GM12878 (cell line): ENCODE measurements around the gene PQBP1. TPM values are rescaled to one million over a fixed set of nuclear protein-coding genes. Genes with fewer than 3 reads are reported as not detected.

Source experiments
- ATAC-seq: fragments of 200-7000 bp; cut with Tn5 transposase; 3 replicates; pipeline ENCODE4 v1.9.1; 2020; ENCODE audit warnings: mild to moderate bottlenecking, moderate library complexity
- BruUV-seq: library from RNA; stranded (reverse); fragments of 400-500 nt; replicated peaks from 2 replicates; lab custom pipeline; 2021; lab: Mats Ljungman, UMichigan
- CTCF ChIA-PET: fragments of 300-600 bp; sonication (Branson Sonifier 250); formaldehyde crosslinking; extraction: SDS; loops from one replicate; lab custom pipeline; 2021; ENCODE audit warnings: inconsistent platforms; lab: Yijun Ruan, JAX
- POLR2A ChIA-PET: fragments of 350-600 bp; formaldehyde crosslinking; extraction: SDS; loops from one replicate; lab custom pipeline; 2021; ENCODE audit warnings: inconsistent platforms; lab: Charles Lee
- RAD21 ChIA-PET: fragments of 300-600 bp; sonication (Branson Sonifier 250); formaldehyde crosslinking; loops from one replicate; lab custom pipeline; 2023; ENCODE audit warnings: antibody characterized with exemption; ENCODE audit not compliant: unreplicated experiment; lab: Charles Lee
- SMC1A ChIA-PET: fragments of 300-600 bp; sonication (Branson Sonifier 250); formaldehyde crosslinking; loops from one replicate; lab custom pipeline; 2023; ENCODE audit not compliant: unreplicated experiment, uncharacterized antibody; lab: Charles Lee
- DNase-seq: peaks from one replicate; pipeline ENCODE4 v3.0.0-alpha.2; 2011; ENCODE audit warnings: low read depth, low spot score
- FAIRE-seq: peaks from 3 replicates; lab custom pipeline; 2011; peaks lifted over from hg19 to GRCh38; lab: Jason Lieb, UNC
- H2AFZ ChIP-seq: 2 replicates; pipeline ENCODE4 v1.6.0; 2011; ENCODE audit warnings: low read depth, low read length, control low read depth; ENCODE audit not compliant: control insufficient read depth
- H3K27ac ChIP-seq: 2 replicates; pipeline ENCODE4 v1.5.1; 2011; ENCODE audit warnings: control low read depth; ENCODE audit not compliant: control insufficient read depth, insufficient read depth
- H3K27me3 ChIP-seq, 2 experiments: replicated peaks in 1 of 2; 2 replicates each; pipeline versions ENCODE4 v1.6.0 to v1.6.1; 2011; ENCODE audit warnings: low read length in 1 of 2; ENCODE audit not compliant: control insufficient read depth in 2 of 2, insufficient read depth in 2 of 2
- H3K36me3 ChIP-seq, 2 experiments: 2 replicates each; pipeline ENCODE4 v1.5.1; 2011; ENCODE audit warnings: low read length in 1 of 2; ENCODE audit not compliant: control insufficient read depth in 2 of 2, insufficient read depth in 2 of 2
- H3K4me1 ChIP-seq: 2 replicates; pipeline ENCODE4 v1.6.1; 2011; ENCODE audit warnings: mild to moderate bottlenecking, low read length, moderate library complexity, mixed read lengths; ENCODE audit not compliant: control insufficient read depth, insufficient read depth
- H3K4me2 ChIP-seq: 2 replicates; pipeline ENCODE4 v1.6.0; 2011; ENCODE audit warnings: control low read depth; ENCODE audit not compliant: control insufficient read depth, insufficient read depth
- H3K4me3 ChIP-seq: fragments of 200-600 bp; sonication (generic); 2 replicates; pipeline ENCODE4 v1.5.1; 2016
- H3K79me2 ChIP-seq: 2 replicates; pipeline ENCODE4 v1.6.0; 2011; ENCODE audit warnings: low read length; ENCODE audit not compliant: control insufficient read depth, insufficient read depth
- H3K9ac ChIP-seq: 2 replicates; pipeline ENCODE4 v1.8.0; 2011; ENCODE audit warnings: low read length, control low read depth, mixed read lengths; ENCODE audit not compliant: control insufficient read depth, insufficient read depth
- H3K9me3 ChIP-seq: replicated peaks from 3 replicates; pipeline ENCODE4 v1.5.1; 2011; ENCODE audit warnings: mild to moderate bottlenecking, low read length; ENCODE audit not compliant: control insufficient read depth, insufficient read depth
- H4K20me1 ChIP-seq: 2 replicates; pipeline ENCODE4 v1.6.0; 2011; ENCODE audit not compliant: control insufficient read depth, insufficient read depth
- ETV6 ChIP-seq, 2 experiments: fragments of 450-650 bp in 1 of 2; IDR thresholded peaks in 1 of 2; conservative IDR thresholded peaks in 1 of 2; 2 replicates each; pipeline ENCODE4 v1.6.1; 2014; ENCODE audit warnings: antibody characterized with exemption in 1 of 2, borderline replicate concordance in 1 of 2, low read depth in 1 of 2, mild to moderate bottlenecking in 1 of 2, moderate library complexity in 1 of 2
- IRF4 ChIP-seq: IDR thresholded peaks from 2 replicates; pipeline ENCODE4 v1.6.1; 2011; ENCODE audit warnings: low read depth, low read length
- PML ChIP-seq: IDR thresholded peaks from 2 replicates; pipeline ENCODE4 v1.6.1; 2012; ENCODE audit warnings: low read length, inconsistent platforms
- POLR2AphosphoS5 ChIP-seq: IDR thresholded peaks from 2 replicates; pipeline ENCODE4 v1.6.1; 2011; ENCODE audit warnings: mild to moderate bottlenecking, low read length, inconsistent platforms
- RB1 ChIP-seq: fragments of 450-650 bp; formaldehyde crosslinking; IDR thresholded peaks from 2 replicates; pipeline ENCODE4 v1.6.1; 2017; ENCODE audit warnings: mild to moderate bottlenecking, borderline replicate concordance
- ZSCAN29 ChIP-seq: fragments of 450-650 bp; IDR thresholded peaks from 2 replicates; pipeline ENCODE4 v1.6.1; 2017; ENCODE audit warnings: mild to moderate bottlenecking, moderate library complexity
- WGBS: methylation state at CpG from one replicate; pipeline ENCODE4 v1.1.6; 2016; ENCODE audit warnings: low lambda C conversion rate; ENCODE audit not compliant: insufficient replicate concordance, insufficient coverage; ENCODE audit errors: missing lambda C conversion rate; 5-methylcytosine and 5-hydroxymethylcytosine counted together
- in situ Hi-C: fragments of 300-500 bp; cut with MboI; formaldehyde crosslinking; loops from 9 replicates; pipeline ENCODE4 v1.14.3; 2018; ENCODE audit warnings: mixed read lengths
- intact Hi-C: fragments of 100-400 bp; cut with micrococcal nuclease; formaldehyde crosslinking; loops from one replicate; pipeline ENCODE4 v1.14.2; 2022; ENCODE audit not compliant: unreplicated experiment
- polyA plus RNA-seq, 11 experiments: library from polyadenylated mRNA; depleted of rRNA in 4 of 11; unstranded in 6 of 11; stranded (reverse) in 5 of 11; fragments of >200 nt; fragmentation: Nextera tagmentation in 4 of 11; fragmentation: Illumina TruSeq in 1 of 11; extraction: Ambion mirVana in 4 of 11; extraction: Trizol in 1 of 11; gene quantifications; 1 replicate in 1 of 11; 2 replicates in 10 of 11; pipeline versions ENCODE4 v1.2.1 to v1.2.3, GENCODE V29; 2011 to 2016; ENCODE audit warnings: inconsistent platforms in 2 of 11, missing spikeins in 2 of 11, low read depth in 1 of 11
- total RNA-seq, 4 experiments: library from RNA; depleted of rRNA in 3 of 4; stranded (reverse); fragments of >200 nt in 3 of 4; fragmentation: Illumina TruSeq in 1 of 4; extraction: Trizol in 1 of 4; gene quantifications; 2 replicates each; pipeline versions ENCODE4 v1.2.1 to v1.2.3, GENCODE V29; 2013 to 2021
- TF ChIP-seq, protein P1 (sequence below): fragments of 450-650 bp; IDR thresholded peaks from 2 replicates; pipeline ENCODE4 v1.6.1; 2018; ENCODE audit warnings: mild to moderate bottlenecking, low read depth, moderate library complexity; ENCODE audit not compliant: partially characterized antibody

PQBP1 gene
- total and polyA plus RNA-seq, 10 of the 15 experiments (the other 5 are each of a cell fraction or from before 2014, with no cell fraction given), result 12.5 to 74.8 (median 68.5) TPM

DNA sequence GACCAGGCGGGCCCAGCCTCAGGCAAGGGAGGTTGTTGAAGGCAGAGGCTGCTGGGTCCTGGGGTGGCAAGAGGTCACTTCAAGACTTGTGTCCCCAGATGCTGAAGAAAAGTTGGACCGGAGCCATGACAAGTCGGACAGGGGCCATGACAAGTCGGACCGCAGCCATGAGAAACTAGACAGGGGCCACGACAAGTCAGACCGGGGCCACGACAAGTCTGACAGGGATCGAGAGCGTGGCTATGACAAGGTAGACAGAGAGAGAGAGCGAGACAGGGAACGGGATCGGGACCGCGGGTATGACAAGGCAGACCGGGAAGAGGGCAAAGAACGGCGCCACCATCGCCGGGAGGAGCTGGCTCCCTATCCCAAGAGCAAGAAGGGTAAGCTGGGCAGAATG lies 4.4 kb downstream of the PQBP1 start:
- TF ChIP-seq, protein P1, sequence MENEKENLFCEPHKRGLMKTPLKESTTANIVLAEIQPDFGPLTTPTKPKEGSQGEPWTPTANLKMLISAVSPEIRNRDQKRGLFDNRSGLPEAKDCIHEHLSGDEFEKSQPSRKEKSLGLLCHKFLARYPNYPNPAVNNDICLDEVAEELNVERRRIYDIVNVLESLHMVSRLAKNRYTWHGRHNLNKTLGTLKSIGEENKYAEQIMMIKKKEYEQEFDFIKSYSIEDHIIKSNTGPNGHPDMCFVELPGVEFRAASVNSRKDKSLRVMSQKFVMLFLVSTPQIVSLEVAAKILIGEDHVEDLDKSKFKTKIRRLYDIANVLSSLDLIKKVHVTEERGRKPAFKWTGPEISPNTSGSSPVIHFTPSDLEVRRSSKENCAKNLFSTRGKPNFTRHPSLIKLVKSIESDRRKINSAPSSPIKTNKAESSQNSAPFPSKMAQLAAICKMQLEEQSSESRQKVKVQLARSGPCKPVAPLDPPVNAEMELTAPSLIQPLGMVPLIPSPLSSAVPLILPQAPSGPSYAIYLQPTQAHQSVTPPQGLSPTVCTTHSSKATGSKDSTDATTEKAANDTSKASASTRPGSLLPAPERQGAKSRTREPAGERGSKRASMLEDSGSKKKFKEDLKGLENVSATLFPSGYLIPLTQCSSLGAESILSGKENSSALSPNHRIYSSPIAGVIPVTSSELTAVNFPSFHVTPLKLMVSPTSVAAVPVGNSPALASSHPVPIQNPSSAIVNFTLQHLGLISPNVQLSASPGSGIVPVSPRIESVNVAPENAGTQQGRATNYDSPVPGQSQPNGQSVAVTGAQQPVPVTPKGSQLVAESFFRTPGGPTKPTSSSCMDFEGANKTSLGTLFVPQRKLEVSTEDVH, result no peak
- TF ChIP-seq POLR2AphosphoS5, result peak; percentile 41; the same call in 1 of the 2 replicates
- POLR2A ChIA-PET, result no interaction called here
- no peaks in the 10 kb centered on the region for H4K20me1 ChIP-seq

DNA sequence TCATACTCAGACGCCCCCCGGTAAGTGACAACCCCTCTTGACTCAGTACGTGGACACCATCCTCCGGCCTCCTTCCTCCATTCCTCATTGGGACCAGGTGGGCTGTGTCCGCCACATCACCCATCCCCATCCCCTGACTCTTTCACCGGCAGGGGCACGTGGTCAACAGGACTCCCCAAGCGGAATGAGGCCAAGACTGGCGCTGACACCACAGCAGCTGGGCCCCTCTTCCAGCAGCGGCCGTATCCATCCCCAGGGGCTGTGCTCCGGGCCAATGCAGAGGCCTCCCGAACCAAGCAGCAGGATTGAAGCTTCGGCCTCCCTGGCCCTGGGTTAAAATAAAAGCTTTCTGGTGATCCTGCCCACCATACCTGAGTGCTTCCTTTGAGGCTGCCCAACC lies 5.0 kb downstream of the PQBP1 start:
- Histone ChIP-seq H3K27ac (no peak overlapping the region), H3K4me1 (no peaks in the 10 kb centered on the region), H3K36me3 (peaks cover 0 to 5% of the 10 kb centered on the region in 2 experiments; a peak in 2 of 4 replicates), H4K20me1 (no peaks in the 10 kb centered on the region), H3K4me3 (no peak overlapping the region), H3K4me2 (no peak overlapping the region), H3K27me3 (no peaks in the 10 kb centered on the region), H2AFZ (no peak overlapping the region), H3K79me2 (peaks cover 11% of the 10 kb centered on the region), H3K9ac (no peak overlapping the region), H3K9me3 (no peaks in the 10 kb centered on the region; the same call in 2 of the 3 replicates)
- FAIRE-seq, result no peak
- RAD21 ChIA-PET, result no interaction called here
- in situ Hi-C loops (no loop called here), intact Hi-C loops (no loop called here)
- no peak for ATAC-seq
- WGBS, result 68% methylated on average over 14 of the region's 14 CpGs
- SMC1A ChIA-PET, result no interaction called here
- TF ChIP-seq ETV6 (conservative IDR thresholded peaks at IDR 0.05 in 1 of 2, IDR thresholded peaks at IDR 0.05 in 1 of 2; ENCODE audit: borderline replicate concordance in 1 of 2, low read depth in 1 of 2), result no peak
- no peak for TF ChIP-seq ZSCAN29
- no peak for TF ChIP-seq IRF4
- no peak for TF ChIP-seq PML
- no peak for TF ChIP-seq RB1
- CTCF ChIA-PET, result interaction anchor here (1.5 kb wide), 1 partner anchor 9 kb away, joined by 3 read pairs; the partner anchor contains the start of gene SLC35A2
- BruUV-seq, result no TSS peak
- DNase-seq, result no peak
- POLR2A ChIA-PET, result no interaction called here

More for the DNA sequence above, 4.4 kb downstream of the PQBP1 start:
- BruUV-seq, result no TSS peak
- Histone ChIP-seq H3K27ac (no peak overlapping the region), H3K27me3 (no peaks in the 10 kb centered on the region), H3K4me3 (no peak overlapping the region), H3K9ac (no peak overlapping the region), H3K36me3 (peaks cover 0 to 5% of the 10 kb centered on the region in 2 experiments; a peak in 2 of 4 replicates), H3K4me2 (no peak overlapping the region), H3K79me2 (peaks cover 14% of the 10 kb centered on the region), H2AFZ (no peak overlapping the region), H3K9me3 (no peaks in the 10 kb centered on the region; the same call in 2 of the 3 replicates), H3K4me1 (no peaks in the 10 kb centered on the region)
- SMC1A ChIA-PET, result no interaction called here
- ATAC-seq (no peak), DNase-seq (no peak), FAIRE-seq (no peak)
- RAD21 ChIA-PET, result no interaction called here
- 82% methylated on average over 20 of the region's 20 CpGs for WGBS
- intact Hi-C loops, result no loop called here
- CTCF ChIA-PET, result no interaction called here
- in situ Hi-C loops, result no loop called here
